ENCODE data around the gene LPIN2. TPM values are rescaled to one million over a fixed set of nuclear protein-coding genes. Genes with fewer than 3 reads are reported as not detected.

The LPIN2 gene
- total and polyA plus RNA-seq, 2 of the 13 experiments (the other 11 are each of a cell fraction or from before 2014, with no cell fraction given): 46.0 to 119 TPM

- ChIA-PET CTCF (ENCODE audit: low intra/inter-chr PET ratio, low total read pairs) (no interaction called here), POLR2A (interaction anchor here (1.1 to 5.1 kb wide), 7 partner anchors 11 to 232 kb away, joined by 7 to 26 read pairs (median 13); partner anchors contain the start of gene MYL12A)
- peaks cover 1 to 8% of the 10 kb centered on the region in 2 experiments; a peak in 2 of 5 replicates for H3K36me3 ChIP-seq (replicated peaks in 1 of 2; ENCODE audit: control insufficient read depth in 1 of 2, insufficient read depth in 2 of 2, low read length in 2 of 2)
- peak overlapping the region; percentile 69; the same call in 1 of the 2 replicates for H3K4me2 ChIP-seq (ENCODE audit: low read depth, low read length)
- DNase-seq (ENCODE audit: low spot score) (no peak), FAIRE-seq (no peak), ATAC-seq (no peak)
- in situ Hi-C loops (cut with HindIII; ENCODE audit: extremely low pct_ligation_motif_present, low pct_unique_long_range_greater_than_20kb) (loop anchor here (5.0 kb wide), 1 partner anchor 46 kb away; no protein-coding TSS in a partner anchor), intact Hi-C loops (cut with micrococcal nuclease; ENCODE audit: unreplicated experiment) (no loop called here)
- TF ChIP-seq HOXA3 (CRISPR knock-in tag; IDR thresholded peaks at IDR 0.05) (no peak), MEIS2 (CRISPR knock-in tag; IDR thresholded peaks at IDR 0.05) (no peak), JDP2 (CRISPR knock-in tag; IDR thresholded peaks at IDR 0.05; ENCODE audit: borderline replicate concordance) (no peak), ZNF672 (CRISPR knock-in tag; IDR thresholded peaks at IDR 0.05) (no peak), ZNF558 (CRISPR knock-in tag; IDR thresholded peaks at IDR 0.05; ENCODE audit: borderline replicate concordance) (no peak), U2AF1 (optimal IDR thresholded peaks at IDR 0.05; ENCODE audit: low read depth, low read length) (no peak)
- TF ChIP-seq, protein P1, sequence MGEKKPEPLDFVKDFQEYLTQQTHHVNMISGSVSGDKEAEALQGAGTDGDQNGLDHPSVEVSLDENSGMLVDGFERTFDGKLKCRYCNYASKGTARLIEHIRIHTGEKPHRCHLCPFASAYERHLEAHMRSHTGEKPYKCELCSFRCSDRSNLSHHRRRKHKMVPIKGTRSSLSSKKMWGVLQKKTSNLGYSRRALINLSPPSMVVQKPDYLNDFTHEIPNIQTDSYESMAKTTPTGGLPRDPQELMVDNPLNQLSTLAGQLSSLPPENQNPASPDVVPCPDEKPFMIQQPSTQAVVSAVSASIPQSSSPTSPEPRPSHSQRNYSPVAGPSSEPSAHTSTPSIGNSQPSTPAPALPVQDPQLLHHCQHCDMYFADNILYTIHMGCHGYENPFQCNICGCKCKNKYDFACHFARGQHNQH (CRISPR knock-in tag; IDR thresholded peaks at IDR 0.05): no peak
- TF ChIP-seq, protein P2, sequence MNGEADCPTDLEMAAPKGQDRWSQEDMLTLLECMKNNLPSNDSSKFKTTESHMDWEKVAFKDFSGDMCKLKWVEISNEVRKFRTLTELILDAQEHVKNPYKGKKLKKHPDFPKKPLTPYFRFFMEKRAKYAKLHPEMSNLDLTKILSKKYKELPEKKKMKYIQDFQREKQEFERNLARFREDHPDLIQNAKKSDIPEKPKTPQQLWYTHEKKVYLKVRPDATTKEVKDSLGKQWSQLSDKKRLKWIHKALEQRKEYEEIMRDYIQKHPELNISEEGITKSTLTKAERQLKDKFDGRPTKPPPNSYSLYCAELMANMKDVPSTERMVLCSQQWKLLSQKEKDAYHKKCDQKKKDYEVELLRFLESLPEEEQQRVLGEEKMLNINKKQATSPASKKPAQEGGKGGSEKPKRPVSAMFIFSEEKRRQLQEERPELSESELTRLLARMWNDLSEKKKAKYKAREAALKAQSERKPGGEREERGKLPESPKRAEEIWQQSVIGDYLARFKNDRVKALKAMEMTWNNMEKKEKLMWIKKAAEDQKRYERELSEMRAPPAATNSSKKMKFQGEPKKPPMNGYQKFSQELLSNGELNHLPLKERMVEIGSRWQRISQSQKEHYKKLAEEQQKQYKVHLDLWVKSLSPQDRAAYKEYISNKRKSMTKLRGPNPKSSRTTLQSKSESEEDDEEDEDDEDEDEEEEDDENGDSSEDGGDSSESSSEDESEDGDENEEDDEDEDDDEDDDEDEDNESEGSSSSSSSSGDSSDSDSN (CRISPR knock-in tag; IDR thresholded peaks at IDR 0.05): no peak
- H4K20me1 ChIP-seq (ENCODE audit: insufficient read depth, low read length): peaks cover 12% of the 10 kb centered on the region
- no peak overlapping the region for H2AFZ ChIP-seq (ENCODE audit: low read length)
- 74% methylated on average over 4 of the region's 4 CpGs for WGBS (ENCODE audit: low lambda C conversion rate)
- peak overlapping the region; percentile 91 for H3K27ac ChIP-seq (ENCODE audit: extremely low read length, insufficient read depth, low read length)
- peak overlapping the region; percentile 80; the same call in 1 of the 2 replicates for H3K9ac ChIP-seq (ENCODE audit: insufficient read depth, low read depth, low read length)
- no peaks in the 10 kb centered on the region; a peak in 1 of 5 replicates for H3K27me3 ChIP-seq (ENCODE audit: control insufficient read depth in 1 of 2, insufficient read depth in 2 of 2, low read length in 2 of 2)
- H3K4me1 ChIP-seq (ENCODE audit: insufficient read depth, low read length): peaks cover 55% of the 10 kb centered on the region
- H3K4me3 ChIP-seq (replicated peaks in 1 of 3; ENCODE audit: insufficient read depth in 1 of 3, low read depth in 2 of 3, low read length in 3 of 3): peak overlapping the region in 2 of 3 experiments; percentile 30 to 66; a peak in 2 of 6 replicates
- BruUV-seq (replicated peaks): no TSS peak
- no peaks in the 10 kb centered on the region for H3K9me3 ChIP-seq (ENCODE audit: low read length)
- peaks cover 15% of the 10 kb centered on the region for H3K79me2 ChIP-seq (ENCODE audit: insufficient read depth, low read length)
These were observed 2.9 kb upstream of the LPIN2 start for GRCh38 chr18:3015851-3016250.

All from HepG2 (cell line).